Activated effector memory CD4-positive, alpha-beta T cell treated with anti-CD3 and anti-CD28 coated beads, Interleukin-2, amount 50 U/mL, for 16 hours (primary cell): ENCODE measurements around the gene TRIO.
"Not testable (repeated sequence)": the region's sequence is repeated elsewhere in the genome, so short reads cannot be mapped to it uniquely, and the experiment has no call there.

Experiments used
- DNase-seq: peaks from one replicate; pipeline ENCODE4 v3.0.0-alpha.2; 2020

TRIO gene

DNA sequence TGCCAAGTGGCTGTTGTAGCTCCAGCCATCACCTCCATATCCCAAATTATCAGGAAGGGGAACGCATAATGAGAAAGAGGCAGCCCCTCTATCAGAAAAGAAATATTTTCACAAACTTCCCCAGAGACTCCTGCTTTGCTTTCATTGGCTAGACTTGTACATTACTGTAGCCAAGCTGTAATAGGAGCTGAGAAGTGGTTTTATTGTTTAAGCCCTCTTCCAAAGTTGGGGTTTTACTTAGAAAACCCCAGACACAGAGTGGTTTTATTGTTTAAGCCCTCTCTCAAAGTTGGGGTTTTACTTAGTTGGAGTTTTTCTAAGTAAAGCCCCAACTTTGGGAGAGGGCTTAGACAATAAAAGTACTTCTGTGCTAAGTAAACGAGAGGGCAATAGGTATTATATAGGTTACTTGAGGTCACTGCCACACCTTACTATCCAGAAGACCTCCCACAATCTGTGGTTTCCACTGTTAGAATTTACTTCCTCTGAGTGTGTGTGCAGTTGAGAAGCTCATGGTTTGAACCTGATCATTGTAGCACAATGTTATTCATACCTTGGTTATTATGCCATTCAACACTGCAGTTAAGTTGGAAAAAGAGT, 222.8 kb downstream of the TRIO start:
- DNase-seq = no peak

DNA sequence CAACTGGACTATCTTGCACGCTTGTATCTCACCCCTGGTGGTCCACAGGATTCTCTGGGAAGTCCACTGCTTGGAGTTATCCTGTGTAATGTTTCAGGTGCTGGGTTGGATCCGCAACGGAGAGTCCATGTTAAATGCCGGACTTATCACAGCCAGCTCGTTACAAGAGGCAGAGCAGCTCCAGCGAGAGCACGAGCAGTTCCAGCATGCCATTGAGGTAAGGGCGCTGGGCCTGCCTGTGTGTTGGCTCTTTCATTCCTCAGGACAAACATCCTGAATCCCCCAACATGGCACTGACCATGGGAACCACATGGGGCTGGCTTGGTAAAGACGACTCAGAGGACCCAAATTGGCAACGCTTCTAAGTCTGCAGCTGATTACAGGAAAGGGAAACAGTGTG, 223.6 kb downstream of the TRIO start:
- no peak for DNase-seq

DNA sequence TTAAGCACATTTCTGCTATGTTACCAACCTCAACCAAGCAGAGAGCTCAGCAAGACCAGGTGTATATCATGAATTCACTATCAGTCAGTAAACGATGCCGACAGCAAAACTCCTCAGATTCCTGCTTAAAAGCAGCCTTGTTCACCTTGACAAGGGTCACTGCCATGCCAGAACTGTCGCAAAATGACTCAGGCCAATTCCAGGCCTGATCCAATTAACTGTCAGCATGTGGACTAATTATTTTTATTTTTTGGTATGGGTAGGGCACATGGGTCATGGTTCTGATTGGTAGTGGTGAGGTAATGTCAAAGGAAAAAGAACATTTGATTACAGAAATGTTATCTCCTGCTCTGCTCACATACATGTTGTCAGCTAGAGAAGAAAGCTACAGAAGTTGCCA, 224.2 kb downstream of the TRIO start:
- DNase-seq = no peak

DNA sequence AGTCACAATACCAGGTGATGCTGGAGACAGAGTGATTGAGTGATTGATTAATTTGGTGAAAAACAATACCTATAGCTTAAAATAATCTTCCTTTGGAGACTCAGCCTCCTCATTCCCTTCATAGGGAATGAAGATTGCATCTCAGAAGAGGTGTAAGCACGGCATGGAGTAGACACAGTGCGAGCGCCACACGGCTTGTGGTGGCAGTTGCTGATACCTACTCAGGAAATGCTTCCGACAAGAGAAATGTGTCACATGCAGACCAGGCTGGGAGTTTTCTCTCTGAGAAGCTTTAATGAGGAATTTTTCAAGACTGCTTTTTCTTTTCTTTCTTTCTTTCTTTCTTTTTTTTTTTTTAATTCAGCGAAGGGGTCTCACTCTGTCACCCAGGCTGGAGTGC, 226.6 kb downstream of the TRIO start:
- DNase-seq = no peak

DNA sequence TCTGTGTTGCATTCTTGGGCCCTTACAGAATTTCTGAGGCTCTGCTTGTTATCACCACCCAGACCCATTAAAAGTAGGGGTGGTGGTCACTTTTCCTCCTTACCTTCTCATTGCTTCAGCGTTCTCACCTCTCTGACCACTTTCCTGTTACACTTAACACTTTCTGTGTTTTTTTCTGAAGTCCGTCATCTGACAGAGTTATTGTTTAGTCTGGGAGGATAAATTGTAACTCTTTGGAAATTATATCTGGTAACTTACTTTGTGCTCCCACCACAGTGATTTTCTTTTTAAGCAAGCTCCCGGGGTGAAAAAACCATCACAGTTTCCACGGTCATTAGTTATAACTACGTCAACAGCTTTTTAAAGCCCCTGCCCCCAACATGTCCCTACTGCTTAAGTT, 227.2 kb downstream of the TRIO start:
- DNase-seq = no peak

DNA sequence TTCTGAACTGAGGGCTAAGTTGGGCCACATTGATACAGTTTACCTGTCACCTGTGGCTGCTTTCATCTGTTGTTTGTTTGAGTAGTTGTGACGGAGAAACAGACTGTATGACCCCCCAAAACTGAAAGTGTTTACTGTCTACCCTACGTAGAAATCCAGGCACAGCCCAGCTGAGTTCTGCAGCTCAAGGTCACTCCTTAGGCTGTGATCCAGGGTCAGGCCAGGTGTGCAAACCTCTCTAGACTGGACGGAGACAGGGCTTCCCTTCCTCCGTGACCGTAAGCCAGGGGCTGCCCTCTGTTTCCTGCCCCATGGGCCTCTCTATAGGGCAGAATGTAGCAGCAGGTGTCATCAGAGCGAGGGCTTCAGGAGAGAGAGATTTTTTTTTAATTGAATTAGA, 230.5 kb downstream of the TRIO start:
- no peak for DNase-seq

DNA sequence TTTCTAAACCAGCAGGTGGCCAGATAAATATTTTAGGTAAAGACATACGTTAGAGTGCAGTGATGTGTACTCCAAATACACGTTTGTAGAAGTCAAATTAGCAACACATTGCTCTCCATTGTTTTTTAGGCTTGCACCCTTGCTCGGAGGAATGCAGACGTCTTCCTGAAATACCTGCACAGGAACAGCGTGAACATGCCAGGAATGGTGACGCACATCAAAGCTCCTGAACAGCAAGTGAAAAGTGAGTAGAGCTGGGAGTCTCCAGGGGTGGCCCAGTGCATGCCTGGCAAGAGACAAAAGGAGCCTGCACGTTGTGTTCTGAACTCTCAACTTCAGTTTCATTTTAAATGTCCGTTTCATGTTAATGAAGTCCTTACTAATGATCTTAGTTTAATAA, 231.0 kb downstream of the TRIO start:
- no peak for DNase-seq

DNA sequence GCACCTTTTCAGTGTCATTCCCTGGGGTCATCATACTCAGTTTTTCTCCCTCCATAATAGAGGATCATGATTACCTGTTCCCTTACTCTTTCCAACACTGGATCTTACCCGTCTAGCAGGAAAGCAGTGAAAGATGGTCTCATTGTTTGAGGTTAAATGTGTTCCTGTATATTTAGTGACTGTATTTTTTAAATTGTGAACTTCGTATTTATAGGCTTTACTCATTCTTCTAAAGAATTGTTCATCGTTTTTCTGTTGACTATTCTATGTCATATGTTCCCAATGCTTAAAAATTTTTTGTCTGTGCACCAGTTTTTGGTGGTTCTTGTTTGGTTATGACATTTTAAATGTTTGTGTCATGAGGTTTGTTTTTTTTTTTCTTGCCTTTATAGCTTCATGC, 233.6 kb downstream of the TRIO start:
- no peak for DNase-seq

DNA sequence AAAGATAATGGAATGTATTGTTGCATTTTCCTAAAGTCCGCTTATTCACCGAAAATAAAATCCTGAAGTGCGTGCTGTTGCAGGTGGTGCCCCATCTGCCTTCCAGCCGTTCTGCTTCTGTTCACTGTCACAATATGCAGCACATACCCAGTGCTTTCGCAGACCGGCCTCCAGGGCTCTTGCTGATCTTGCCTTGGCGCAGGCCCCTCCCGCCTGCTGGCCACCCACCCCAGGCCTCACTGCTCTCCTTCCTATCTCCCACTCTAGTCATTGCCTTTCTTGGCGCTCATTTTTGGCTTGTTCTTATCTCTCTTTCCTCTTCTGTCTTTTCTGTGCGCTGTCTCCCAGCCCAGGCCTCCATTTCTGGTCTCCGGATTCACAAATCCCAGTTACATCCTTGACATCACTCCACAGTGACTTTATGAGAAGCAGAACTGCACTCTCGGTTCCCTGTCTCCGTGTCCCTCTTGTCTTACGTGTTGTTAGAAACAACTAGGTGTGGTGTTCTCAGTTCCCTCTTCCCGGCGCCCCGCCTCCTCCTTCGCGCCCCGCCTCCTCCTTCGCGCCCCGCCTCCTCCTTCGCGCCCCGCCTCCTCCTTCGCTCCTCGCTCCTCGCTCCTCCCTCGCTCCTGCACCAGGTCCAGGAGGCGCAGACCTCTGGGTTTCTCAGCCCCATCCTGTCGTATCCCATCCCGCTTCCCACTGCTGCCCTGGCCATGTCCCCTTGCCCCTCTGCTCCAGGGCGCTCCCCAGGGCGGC, 236.8 kb downstream of the TRIO start:
- no peak for DNase-seq

DNA sequence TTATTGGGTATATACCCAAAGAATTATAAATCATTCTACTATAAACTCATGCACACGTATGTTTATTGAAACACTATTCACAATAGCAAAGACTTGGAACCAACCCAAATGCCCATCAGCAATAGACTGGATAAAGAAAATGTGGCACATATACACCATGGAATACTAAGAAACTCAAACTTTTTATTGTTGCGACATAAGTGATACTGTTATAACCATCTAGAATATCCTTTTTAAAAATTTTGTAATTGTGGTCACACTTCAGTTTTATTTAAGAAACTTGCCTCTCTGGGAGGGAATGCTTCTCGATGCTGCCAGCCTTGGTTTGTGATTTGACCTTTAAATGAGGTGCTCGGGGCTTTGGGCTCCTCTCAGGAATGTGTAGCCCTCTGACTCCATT, 237.6 kb downstream of the TRIO start:
- no peak for DNase-seq

DNA sequence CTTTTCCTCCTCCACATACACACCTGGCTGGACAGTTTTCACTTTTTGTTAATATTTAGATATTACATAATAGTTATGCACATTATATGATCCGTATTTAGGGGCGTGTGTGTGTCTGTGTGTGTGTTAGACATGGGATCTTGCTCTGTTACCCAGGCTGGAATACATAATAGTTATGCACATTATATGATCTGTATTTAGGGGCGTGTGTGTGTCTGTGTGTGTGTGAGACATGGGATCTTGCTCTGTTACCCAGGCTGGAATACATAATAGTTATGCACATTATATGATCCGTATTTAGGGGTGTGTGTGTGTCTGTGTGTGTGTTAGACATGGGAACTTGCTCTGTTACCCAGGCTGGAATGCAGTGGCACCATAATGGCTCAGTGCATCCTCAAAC, 239.5 kb downstream of the TRIO start:
- DNase-seq = no peak

DNA sequence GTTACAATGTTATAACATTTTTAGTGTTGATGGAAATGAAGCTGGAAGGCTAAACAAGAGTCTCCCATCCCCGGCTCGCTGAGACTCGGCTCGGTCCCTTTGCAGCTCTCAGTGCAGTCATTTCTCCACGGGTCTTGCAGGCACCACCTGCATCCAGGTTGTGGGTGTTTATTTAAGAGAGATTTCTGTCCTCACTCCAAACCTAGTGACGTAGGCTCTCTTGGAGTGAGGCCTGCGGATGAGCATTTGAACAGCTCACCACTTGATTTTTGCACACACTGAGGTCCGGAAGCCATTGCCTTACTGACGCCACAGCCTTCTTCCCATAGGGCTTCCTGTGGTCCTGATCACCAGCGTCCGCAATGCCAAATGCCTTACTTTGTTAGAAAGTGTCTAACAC, 240.8 kb downstream of the TRIO start:
- DNase-seq = no peak

DNA sequence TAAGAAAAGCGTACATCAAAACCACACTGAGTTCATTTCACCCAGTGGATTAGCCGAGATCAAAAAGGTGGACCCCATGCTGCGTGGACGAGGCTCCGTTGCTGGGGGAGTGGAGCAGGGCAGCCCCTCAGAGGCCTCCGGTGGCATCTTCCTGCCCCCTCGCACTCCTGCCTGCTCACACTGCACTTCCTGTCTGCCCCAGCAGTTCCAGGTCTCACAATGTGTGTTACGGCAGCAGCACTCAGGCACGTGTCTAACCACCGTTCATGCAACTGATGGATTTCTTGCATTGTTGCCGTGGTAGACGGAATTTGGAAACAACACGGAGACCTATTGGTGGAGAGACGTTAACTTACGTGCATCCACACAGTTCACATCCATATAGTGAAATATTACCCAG, 241.9 kb downstream of the TRIO start:
- no peak for DNase-seq

DNA sequence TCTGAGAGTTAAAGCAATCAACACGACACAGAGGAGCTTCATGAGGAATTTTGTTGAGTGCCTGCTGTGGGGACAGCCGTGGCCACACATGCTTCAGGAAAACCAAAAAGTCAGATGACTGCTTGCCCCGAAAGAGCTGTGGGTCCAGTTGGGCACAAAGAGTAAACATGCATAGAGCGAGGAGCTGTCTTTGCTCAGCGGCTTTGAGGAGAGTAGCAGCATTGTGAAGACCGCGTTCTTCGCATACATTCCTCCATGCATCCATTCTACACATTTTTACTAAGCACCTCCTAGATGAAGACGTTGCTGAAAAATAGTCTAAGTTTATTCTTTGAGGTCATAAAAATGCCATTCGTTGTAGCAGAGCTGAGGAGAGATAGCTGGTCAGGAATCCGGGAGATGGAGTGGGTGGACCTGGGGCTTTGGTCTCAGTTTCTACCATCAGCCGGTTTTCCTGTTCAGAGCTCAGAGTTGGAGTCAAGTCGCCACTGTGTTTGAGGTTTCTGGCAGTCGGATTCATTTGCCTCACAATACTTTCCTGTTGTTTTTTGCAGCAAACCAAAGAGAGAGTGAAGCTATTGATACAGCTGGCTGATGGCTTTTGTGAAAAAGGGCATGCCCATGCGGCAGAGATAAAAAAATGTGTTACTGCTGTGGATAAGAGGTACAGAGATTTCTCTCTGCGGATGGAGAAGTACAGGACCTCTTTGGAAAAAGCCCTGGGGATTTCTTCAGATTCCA, 243.9 kb downstream of the TRIO start:
- no peak for DNase-seq

DNA sequence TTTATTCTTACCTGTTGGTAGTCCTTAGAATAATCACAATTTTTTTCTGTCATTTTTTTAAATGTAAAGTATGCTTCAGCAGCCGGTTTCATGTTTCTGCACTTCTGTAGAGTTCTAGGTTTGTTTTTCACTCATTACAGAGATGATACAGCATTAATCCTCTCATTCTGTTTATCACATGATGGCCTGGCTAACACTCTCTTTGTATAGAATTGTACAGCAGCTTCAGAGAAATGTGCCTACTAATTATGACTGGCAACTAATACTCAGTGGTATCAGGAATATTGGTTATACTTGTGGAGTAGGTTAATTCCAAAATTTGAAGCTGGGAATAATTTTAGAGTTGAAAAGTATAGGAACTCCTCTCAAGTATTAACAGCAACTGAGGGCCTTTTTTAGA, 245.6 kb downstream of the TRIO start:
- no peak for DNase-seq

DNA sequence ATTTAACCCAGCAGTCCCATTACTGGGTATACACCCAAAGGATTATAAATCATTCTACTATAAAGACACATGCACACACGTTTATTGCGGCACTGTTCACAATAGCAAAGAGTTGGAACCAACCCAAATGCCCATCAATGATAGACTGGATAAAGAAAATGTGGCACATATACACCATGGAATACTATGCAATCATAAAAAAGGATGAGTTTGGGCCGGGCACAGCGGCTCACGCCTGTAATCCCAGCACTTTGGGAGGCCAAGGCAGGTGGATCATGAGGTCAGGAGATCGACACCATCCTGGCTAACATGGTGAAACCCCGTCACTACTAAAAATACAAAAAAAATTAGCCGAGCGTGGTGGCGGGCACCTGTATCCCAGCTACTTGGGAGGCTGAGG, 249.4 kb downstream of the TRIO start:
- DNase-seq = not testable (repeated sequence)

DNA sequence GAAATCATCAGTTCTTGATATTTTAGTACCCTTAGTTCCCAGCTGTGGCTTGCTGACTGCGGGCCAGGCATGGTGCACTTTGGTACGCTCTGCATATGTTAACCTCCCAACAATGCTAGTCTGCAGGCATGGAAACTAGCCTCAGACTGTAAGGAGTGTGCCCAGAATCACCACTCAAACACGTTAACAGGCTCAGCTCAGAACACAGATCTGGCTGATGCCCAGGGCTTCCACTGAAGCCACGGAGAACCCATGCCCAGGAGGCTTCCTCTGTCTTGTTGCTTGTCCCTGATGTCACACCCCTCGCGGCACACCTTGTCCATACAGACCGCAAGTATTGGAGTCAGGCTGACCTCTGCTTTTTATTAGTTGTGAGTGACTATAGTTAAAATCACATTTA, 251.2 kb downstream of the TRIO start:
- DNase-seq = no peak

DNA sequence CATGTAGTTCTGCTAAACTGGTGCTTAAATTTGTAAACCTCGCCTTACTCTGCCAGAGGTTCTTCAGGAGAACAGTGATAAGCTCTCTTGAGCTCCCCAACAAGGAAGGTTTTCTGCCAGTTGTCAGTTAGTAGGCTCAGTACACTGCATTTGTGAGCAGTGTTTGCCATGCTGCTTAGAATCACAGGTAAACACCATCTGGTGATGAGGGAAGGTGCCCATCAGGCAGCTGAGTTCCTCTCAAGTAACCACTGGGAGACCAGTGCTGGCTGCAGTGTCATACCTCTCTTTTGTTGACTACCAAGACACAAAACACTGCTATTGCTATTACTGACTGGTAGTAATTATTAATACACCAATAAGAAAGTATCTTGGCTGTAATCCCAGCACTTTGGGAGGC, 252.3 kb downstream of the TRIO start:
- no peak for DNase-seq

DNA sequence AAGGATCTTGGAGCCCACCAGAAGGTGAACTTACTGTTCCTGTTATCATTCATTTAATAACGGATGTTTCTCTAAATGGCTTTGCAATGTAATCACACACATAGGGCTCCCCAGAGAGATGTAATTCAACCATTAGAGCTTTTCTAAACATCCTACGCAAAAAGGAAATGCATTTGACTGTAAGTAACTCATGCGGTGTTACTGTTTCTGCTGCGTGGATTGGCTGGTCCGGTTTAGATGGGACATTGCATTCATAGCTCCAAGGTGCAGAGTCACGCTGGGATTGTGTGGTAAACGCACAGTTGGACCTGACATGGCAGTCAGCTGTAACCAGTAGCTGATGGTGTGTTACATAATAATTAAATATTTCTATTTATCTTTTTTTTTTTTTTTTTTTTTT, 252.9 kb downstream of the TRIO start:
- DNase-seq = no peak

DNA sequence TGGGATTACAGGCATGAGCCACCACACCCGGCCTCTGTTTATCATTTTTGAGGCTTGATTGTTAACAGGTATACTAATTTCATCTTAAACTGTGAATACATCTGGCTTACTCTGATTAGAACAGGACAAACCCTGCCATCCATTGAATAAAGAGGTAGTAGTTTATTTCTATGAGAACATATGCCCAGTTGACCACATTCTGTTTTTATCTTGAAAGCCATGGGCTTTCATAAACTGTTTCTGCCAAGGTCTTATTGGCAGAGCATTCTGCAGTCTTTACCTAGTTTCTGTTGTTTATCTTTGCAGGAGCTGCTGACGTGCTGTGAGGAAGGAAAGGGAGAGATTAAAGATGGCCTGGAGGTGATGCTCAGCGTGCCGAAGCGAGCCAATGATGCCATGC, 253.6 kb downstream of the TRIO start:
- no peak for DNase-seq

DNA sequence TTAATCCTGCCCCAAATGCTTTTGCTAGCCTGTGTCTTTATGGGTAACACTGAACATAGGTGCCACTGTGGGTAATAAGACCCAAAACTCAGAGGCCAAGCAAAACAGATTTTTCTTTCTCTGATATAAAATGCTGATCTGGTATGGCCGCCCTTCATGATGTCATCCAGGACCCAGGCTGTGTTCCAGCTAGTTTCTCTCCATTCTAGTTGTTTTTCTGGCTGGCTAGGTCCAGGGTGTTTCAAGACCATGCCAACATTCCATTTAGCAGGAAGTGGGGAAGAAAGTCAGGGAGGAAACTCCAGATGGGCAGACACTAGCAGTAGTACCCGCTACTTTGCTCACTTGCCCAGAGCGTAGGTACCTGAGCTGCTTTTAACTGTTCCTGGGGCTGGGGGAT, 254.6 kb downstream of the TRIO start:
- DNase-seq = no peak

DNA sequence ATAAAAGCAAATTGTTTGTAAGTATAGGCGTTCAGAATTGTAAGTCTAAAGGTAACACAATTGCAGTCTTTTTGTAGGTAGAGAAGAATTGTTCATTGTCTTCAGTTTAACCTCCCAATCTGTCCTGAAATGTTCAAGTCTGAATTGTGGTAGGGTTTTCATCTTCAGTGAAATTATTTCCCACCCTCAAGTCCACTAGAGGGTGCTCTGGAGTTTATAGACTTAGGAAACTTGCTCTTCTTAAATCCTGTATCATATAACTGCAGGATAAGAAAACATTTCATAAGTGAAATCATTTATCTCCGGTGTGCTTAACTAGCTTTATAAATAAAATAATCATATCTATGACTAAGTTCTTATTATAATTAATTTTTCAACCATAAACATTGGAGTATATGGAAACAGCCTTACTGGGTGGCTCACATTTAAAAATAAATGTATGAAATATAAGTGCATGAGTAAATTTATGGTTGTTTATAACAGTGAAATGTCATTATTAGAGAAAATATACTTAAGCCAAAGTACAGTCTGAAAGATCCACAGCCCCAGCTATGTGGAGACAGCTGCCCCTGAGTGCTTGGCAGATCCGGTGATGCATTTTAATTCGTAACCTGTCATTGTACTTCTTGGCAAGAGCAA, 256.0 kb downstream of the TRIO start:
- DNase-seq = no peak

DNA sequence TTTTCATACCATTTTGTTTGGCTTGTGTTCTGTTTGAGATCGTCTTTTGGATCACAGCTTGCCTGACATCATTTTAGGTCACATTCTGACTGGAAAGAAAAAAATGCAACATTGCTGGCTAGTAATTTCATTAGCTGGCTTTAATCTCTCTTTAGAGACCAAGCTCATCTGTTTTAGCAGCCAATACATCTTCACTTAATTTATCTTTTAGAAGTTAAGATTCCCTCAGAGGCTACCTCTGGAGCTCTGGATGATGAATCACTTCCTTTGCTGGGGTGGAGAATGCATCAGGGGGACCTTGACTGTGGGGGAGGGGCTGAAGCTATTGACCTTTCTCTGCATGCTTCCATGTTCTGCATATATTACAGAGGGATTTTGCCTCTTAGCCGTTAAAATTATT, 256.9 kb downstream of the TRIO start:
- no peak for DNase-seq

DNA sequence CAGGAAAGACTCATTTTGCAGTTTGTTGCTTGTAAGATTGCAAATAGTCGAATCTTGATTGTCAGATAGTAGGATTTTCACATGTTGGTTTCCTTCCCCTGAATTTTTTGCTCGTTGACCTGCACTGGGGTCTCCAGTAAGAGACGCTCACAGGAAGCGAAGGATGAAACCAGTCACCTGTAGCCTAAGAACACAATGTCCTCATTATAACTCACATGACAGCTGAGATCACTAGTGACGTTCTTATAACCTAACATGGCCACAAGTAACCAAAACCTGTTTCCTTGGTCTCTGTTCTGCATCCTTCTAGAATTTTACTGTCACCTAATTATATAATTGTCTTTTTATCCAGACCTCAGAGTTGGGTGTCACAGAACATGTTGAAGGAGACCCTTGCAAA, 257.5 kb downstream of the TRIO start:
- DNase-seq = no peak
